MCF 10A (cell line): Measurements from ENCODE around the gene OBSCN. TPM values are rescaled to one million over a fixed set of nuclear protein-coding genes. Genes with fewer than 3 reads are reported as not detected.
A peak's percentile ranks its signal among the peaks of the same experiment; 100 is the strongest.

Experiments
- BruUV-seq: library from RNA; stranded (reverse); fragments of 400-500 nt; replicated peaks from 2 replicates; lab custom pipeline; 2021; lab: Mats Ljungman, UMichigan
- CTCF ChIA-PET: fragments of 300-600 bp; sonication (Branson Sonifier 250); formaldehyde crosslinking; extraction: SDS; loops from one replicate; lab custom pipeline; 2021; ENCODE audit warnings: antibody characterized with exemption, inconsistent platforms; lab: Yijun Ruan, JAX
- POLR2A ChIA-PET: fragments of 300-600, 350-650 bp; sonication (Branson Sonifier 250); formaldehyde crosslinking; extraction: SDS; loops from one replicate; lab custom pipeline; 2020; ENCODE audit warnings: antibody characterized with exemption, inconsistent platforms; lab: Yijun Ruan, JAX
- DNase-seq: peaks from one replicate; pipeline ENCODE4 v3.0.0-alpha.2; 2018; ENCODE audit not compliant: unreplicated experiment
- H3K27ac Mint-ChIP-seq: one replicate; pipeline ENCODE4 v1.8.0; 2022; ENCODE audit warnings: mild to moderate bottlenecking, low read depth, mixed read lengths; ENCODE audit not compliant: unreplicated experiment
- H3K27me3 Mint-ChIP-seq: one replicate; pipeline ENCODE4 v1.8.0; 2022; ENCODE audit warnings: mixed read lengths; ENCODE audit not compliant: insufficient read depth, unreplicated experiment
- H3K36me3 Mint-ChIP-seq: one replicate; pipeline ENCODE4 v1.8.0; 2022; ENCODE audit warnings: mild to moderate bottlenecking, moderate library complexity, mixed read lengths; ENCODE audit not compliant: insufficient read depth, unreplicated experiment
- H3K4me1 Mint-ChIP-seq: one replicate; pipeline ENCODE4 v1.8.0; 2022; ENCODE audit warnings: mixed read lengths; ENCODE audit not compliant: insufficient read depth, unreplicated experiment
- H3K4me3 Mint-ChIP-seq: one replicate; pipeline ENCODE4 v1.8.0; 2022; ENCODE audit warnings: mild to moderate bottlenecking, moderate library complexity, mixed read lengths; ENCODE audit not compliant: unreplicated experiment
- H3K9me3 Mint-ChIP-seq: one replicate; pipeline ENCODE4 v1.8.0; 2022; ENCODE audit warnings: mixed read lengths; ENCODE audit not compliant: unreplicated experiment
- CTCF ChIP-seq: fragments of 200-600 bp; IDR thresholded peaks from one replicate; pipeline ENCODE4 v1.8.0; 2022; ENCODE audit warnings: antibody characterized with exemption, mild to moderate bottlenecking; ENCODE audit not compliant: unreplicated experiment
- intact Hi-C: fragments of 100-400 bp; cut with micrococcal nuclease; formaldehyde crosslinking; loops from 2 replicates; pipeline ENCODE4 v1.14.1; 2022
- total RNA-seq: library from RNA; stranded (reverse); gene quantifications from 2 replicates; pipeline ENCODE4 v1.2.3, GENCODE V29; 2022

The OBSCN gene
- total RNA-seq, 1 experiment from 2014 or later, result 22.6 TPM

GRCh38 chr1:228393811-228394570 lies 186.1 kb downstream of the OBSCN start:
- intact Hi-C loops, result loop anchor here (1.0 to 10.0 kb wide), 4 partner anchors 127 to 399 kb away; no protein-coding TSS in a partner anchor
- TSS peak; percentile 26 for BruUV-seq
- Mint-ChIP-seq H3K27ac (peak overlapping the region; percentile 75), H3K4me1 (peaks cover 17% of the 10 kb centered on the region), H3K27me3 (no peaks in the 10 kb centered on the region), H3K9me3 (no peaks in the 10 kb centered on the region), H3K36me3 (peaks cover 64% of the 10 kb centered on the region), H3K4me3 (no peak overlapping the region)
- ChIA-PET CTCF (interaction anchor here (0.7 to 4.1 kb wide), 4 partner anchors 11 to 141 kb away, joined by 3 to 25 read pairs (median 6); partner anchors contain the start of gene TRIM11), POLR2A (interaction anchor here (1.2 to 4.2 kb wide), 3 partner anchors 11 to 63 kb away, joined by 4 to 41 read pairs (median 4); partner anchors contain the start of gene TRIM11)
- no peak for DNase-seq
- TF ChIP-seq CTCF, result no peak

- peaks cover 17% of the 10 kb centered on the region for H3K4me1 Mint-ChIP-seq
- CTCF ChIA-PET, result interaction anchor here (0.6 to 4.1 kb wide), 3 partner anchors 10 to 181 kb away, joined by 3 to 25 read pairs (median 4); partner anchors contain the start of gene TRIM11
Observed at GRCh38 chr1:228394571-228395394, 186.9 kb downstream of the OBSCN start.

GRCh38 chr1:228396770-228397662 lies 189.2 kb downstream of the OBSCN start:
- no peak for DNase-seq
- CTCF ChIA-PET, result interaction anchor here (0.6 to 4.1 kb wide), 5 partner anchors 8 to 425 kb away, joined by 3 to 25 read pairs (median 4); partner anchors contain the start of gene TRIM11
- peaks cover 17% of the 10 kb centered on the region for H3K4me1 Mint-ChIP-seq
- POLR2A ChIA-PET, result no interaction called here
- BruUV-seq, result no TSS peak
- H3K27ac Mint-ChIP-seq, result no peak overlapping the region
- peaks cover 81% of the 10 kb centered on the region for H3K36me3 Mint-ChIP-seq
- intact Hi-C loops, result loop anchor here (10.0 kb wide), 1 partner anchor 402 kb away; no protein-coding TSS in a partner anchor
- no peaks in the 10 kb centered on the region for H3K27me3 Mint-ChIP-seq
- TF ChIP-seq CTCF, result no peak
- no peaks in the 10 kb centered on the region for H3K9me3 Mint-ChIP-seq
- no peak overlapping the region for H3K4me3 Mint-ChIP-seq

More at GRCh38 chr1:228394571-228395394, 186.9 kb downstream of the OBSCN start:
- POLR2A ChIA-PET, result interaction anchor here (1.6 to 4.2 kb wide), 2 partner anchors 10 to 11 kb away, joined by 12 to 41 read pairs; partner anchors contain the start of gene TRIM11
- Mint-ChIP-seq H3K36me3 (peaks cover 65% of the 10 kb centered on the region), H3K4me3 (no peak overlapping the region), H3K9me3 (no peaks in the 10 kb centered on the region), H3K27ac (peak overlapping the region; percentile 75), H3K27me3 (no peaks in the 10 kb centered on the region)
- no peak for DNase-seq
- TF ChIP-seq CTCF, result no peak
- BruUV-seq, result no TSS peak
- intact Hi-C loops, result loop anchor here (5.0 to 10.0 kb wide), 2 partner anchors 127 to 400 kb away; no protein-coding TSS in a partner anchor
